GM19035 (cell line): ENCODE measurements around the gene CHRM5.
"Not testable (repeated sequence)": the region's sequence is repeated elsewhere in the genome, so short reads cannot be mapped to it uniquely, and the experiment has no call there.

Experiments
- ATAC-seq: cut with Tn5 transposase; IDR thresholded peaks from one replicate; pipeline ENCODE4 v1.9.1; 2021; ENCODE audit not compliant: unreplicated experiment

The CHRM5 gene

GRCh38 chr15:34038871-34039789 lies 70.8 kb downstream of the CHRM5 start, which contains the start of gene AVEN:
AVEN (minus strand) TSS chr15:34039204; CDS start chr15:34039046, 158 bp downstream.
- peak; percentile 50 for ATAC-seq

- ATAC-seq = no peak
These were observed 71.5 kb downstream of the CHRM5 start for GRCh38 chr15:34039790-34040113.

- no peak for ATAC-seq
These were observed 75.1 kb downstream of the CHRM5 start for GRCh38 chr15:34043391-34043790.

GRCh38 chr15:34043813-34044212 lies 75.5 kb downstream of the CHRM5 start:
- no peak for ATAC-seq

- ATAC-seq = no peak
These were observed 78.3 kb downstream of the CHRM5 start for GRCh38 chr15:34046471-34047145.

- ATAC-seq = no peak
These were observed 79.8 kb downstream of the CHRM5 start for GRCh38 chr15:34047893-34048775.

- no peak for ATAC-seq
These were observed 80.8 kb downstream of the CHRM5 start for GRCh38 chr15:34049112-34049511.

- not testable (repeated sequence) for ATAC-seq
These were observed 82.1 kb downstream of the CHRM5 start for GRCh38 chr15:34050385-34050784.

GRCh38 chr15:34054081-34054707 lies 85.9 kb downstream of the CHRM5 start:
- no peak for ATAC-seq

GRCh38 chr15:34055868-34056595 lies 87.7 kb downstream of the CHRM5 start:
- ATAC-seq = no peak

- ATAC-seq = no peak
These were observed 88.6 kb downstream of the CHRM5 start for GRCh38 chr15:34056911-34057310.

- no peak for ATAC-seq
These were observed 91.2 kb downstream of the CHRM5 start for GRCh38 chr15:34059476-34059875.

GRCh38 chr15:34059946-34060345 lies 91.6 kb downstream of the CHRM5 start:
- no peak for ATAC-seq

GRCh38 chr15:34064438-34064837 lies 96.1 kb downstream of the CHRM5 start:
- no peak for ATAC-seq

GRCh38 chr15:34065261-34065660 lies 97.0 kb downstream of the CHRM5 start:
- no peak for ATAC-seq

- ATAC-seq = no peak
These were observed 97.6 kb downstream of the CHRM5 start for GRCh38 chr15:34065941-34066340.

- ATAC-seq = no peak
These were observed 101.7 kb downstream of the CHRM5 start for GRCh38 chr15:34070003-34070402.

- ATAC-seq = no peak
These were observed 108.5 kb downstream of the CHRM5 start for GRCh38 chr15:34076785-34077184.

GRCh38 chr15:34078900-34079299 lies 110.6 kb downstream of the CHRM5 start:
- ATAC-seq = no peak

- ATAC-seq = no peak
These were observed 111.6 kb downstream of the CHRM5 start for GRCh38 chr15:34079904-34080303.
